ENCODE results near the gene TCF19. TPM values are rescaled to one million over a fixed set of nuclear protein-coding genes. Genes with fewer than 3 reads are reported as not detected.
"Not testable (repeated sequence)": the region's sequence is repeated elsewhere in the genome, so short reads cannot be mapped to it uniquely, and the experiment has no call there.

TCF19 gene
- total RNA-seq, 1 experiment from 2014 or later: 71.7 TPM

DNA sequence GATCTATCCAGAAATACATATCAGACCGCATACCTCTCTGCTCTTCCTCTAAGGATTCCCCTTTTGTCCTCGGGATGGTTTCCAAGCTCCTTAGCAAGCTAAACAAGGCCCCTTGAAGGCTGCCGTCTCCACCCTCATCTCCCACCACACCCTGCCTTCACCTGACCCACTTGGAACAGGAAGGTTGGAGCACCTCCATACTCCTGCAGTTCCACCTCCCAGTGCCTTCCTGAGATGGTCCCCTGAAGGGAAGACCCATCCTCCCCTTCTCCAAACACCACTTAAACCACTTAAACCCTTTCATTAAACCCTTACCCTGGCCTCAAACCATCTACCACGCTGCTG is 20.6 kb downstream of the TCF19 start:
- DNase-seq (ENCODE audit: low spot score): no peak

DNA sequence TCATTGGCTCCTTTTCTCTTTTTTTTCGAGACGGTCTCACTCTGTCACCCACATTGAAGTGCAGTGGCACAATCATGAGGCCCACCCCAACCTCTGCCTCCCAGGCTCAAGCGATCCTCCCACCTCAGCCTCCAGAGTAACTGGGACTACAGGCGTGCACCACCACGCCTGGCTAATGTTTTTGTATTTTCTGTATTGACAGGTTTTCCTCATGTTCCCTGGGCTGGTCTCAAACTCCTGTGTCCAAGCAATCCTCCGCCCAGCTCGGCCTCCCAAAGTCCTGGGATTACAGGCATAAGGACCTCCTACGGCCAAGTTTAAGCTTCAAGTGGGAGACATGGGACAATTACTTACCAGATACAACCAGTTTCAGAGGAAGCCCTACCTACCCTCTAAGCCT is 21.5 kb downstream of the TCF19 start:
- DNase-seq (ENCODE audit: low spot score): no peak

DNA sequence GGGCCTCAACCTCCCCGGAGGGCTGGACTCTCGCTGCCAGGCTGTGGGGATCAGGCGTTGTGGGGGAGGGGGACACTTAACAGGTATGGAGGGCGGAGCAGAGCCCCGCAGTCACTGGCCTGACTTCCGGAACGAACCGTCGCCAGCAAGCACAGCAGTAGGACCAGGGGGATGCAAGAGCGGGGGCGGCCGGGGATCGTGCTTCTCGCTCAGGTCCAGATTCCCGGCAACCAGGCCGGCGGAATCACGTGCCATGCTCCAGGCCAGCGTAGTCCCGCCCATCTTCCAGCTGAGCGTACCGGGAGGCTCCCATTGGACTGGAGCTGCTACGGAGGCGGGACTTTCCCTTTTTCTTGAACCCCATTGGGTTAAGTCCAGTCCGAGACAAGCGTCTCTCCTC is 22.1 kb downstream of the TCF19 start:
- no peak for DNase-seq (ENCODE audit: low spot score)

DNA sequence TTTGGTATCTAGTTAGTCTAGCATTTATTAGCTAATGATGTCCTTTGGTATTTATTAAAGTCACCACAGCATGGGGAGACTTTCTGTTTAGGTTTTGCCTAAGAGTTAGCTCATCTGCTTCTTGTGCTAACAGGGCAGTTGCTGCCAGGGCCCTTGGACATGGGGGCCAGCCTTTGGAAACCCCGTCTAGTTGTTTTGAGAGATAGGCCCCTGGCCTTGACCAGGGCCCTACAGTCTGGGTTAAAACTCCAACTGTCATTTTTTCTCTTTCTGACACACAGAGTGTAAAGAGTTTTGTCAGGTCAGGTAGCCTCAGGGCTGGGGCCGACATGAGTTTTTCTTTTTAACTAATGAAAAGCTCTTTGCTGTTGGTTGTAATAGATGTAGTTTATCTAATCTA is 24.9 kb downstream of the TCF19 start:
- DNase-seq (ENCODE audit: low spot score): not testable (repeated sequence)

- DNase-seq (ENCODE audit: low spot score): not testable (repeated sequence)
These were observed 25.5 kb downstream of the TCF19 start for GRCh38 chr6:31183859-31184258.

DNA sequence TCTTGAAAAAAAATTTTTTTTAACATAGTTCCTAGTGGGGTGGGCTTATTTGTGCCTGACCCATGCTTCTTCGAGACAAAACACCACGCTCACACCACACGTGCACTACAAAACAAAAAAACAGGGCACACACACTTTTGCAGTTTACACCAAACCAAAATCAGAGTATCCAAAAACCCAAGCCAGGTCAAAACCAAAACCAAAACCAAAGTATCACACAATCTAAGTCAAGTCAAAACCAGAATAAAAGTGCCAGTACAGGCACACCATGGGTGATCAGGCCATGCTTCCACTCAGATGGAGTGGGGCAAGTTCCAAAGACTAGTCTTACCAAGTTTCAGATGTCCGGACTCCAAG is 27.3 kb downstream of the TCF19 start:
- DNase-seq (ENCODE audit: low spot score): peak; percentile 36

DNA sequence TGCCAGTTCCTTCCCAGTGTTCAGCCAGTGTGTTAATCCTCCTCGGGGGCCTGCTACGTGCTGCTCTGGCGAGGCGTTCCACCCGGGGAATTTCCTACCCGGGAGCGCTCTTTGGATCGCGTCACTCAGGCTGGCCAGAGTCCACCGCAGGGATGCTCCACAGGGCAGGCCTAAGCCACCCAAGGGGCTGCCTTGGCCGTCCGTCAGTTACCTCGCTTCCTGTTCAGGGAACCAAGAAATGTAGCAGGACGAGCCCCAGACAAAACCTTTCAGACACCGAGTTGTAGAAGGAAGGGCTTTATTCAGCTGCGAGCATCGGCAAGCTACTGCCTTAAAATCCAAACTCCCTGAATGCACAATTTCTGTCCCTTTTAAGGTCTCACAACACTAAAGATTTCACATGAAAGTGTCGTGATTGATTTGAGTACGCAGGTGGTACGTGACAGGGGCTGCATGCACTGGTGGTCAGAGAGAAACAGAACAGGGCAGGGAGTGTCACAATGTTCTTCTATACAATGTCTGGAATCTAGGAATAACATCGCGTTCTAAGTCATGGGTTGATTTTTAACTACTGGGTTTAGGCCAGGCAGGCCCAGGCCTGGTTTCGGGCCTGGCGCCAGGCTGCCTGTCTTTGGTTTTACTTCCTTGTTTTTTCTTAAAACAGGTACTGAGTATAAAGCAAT is 27.8 kb downstream of the TCF19 start:
- peak; percentile 70 for DNase-seq (ENCODE audit: low spot score)

- DNase-seq (ENCODE audit: low spot score): peak; percentile 47
These were observed 29.4 kb downstream of the TCF19 start for GRCh38 chr6:31187780-31188194.

DNA sequence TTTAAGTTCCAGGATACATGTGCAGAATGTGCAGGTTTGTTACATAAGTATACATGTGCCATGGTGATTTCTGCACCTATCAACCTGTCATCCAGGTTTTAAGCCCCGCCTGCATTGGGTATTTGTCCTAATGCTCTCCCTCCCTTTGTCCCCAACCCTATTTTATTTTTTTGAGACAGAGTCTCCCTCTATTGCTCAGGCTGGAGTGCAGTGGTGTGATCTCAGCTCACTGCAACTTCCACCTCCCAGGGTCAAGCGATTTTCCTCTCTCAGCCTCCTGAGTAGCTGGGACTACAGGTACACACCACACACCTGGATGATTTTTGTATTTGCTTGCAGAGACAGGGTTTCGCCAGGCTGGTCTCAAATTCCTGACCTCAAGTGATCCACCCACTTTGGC is 30.8 kb downstream of the TCF19 start:
- not testable (repeated sequence) for DNase-seq (ENCODE audit: low spot score)

GRCh38 chr6:31190488-31190887 is 32.1 kb downstream of the TCF19 start:
- DNase-seq (ENCODE audit: low spot score): no peak

- peak; percentile 87 for DNase-seq (ENCODE audit: low spot score)
These were observed 34.2 kb downstream of the TCF19 start for GRCh38 chr6:31192431-31193105.

DNA sequence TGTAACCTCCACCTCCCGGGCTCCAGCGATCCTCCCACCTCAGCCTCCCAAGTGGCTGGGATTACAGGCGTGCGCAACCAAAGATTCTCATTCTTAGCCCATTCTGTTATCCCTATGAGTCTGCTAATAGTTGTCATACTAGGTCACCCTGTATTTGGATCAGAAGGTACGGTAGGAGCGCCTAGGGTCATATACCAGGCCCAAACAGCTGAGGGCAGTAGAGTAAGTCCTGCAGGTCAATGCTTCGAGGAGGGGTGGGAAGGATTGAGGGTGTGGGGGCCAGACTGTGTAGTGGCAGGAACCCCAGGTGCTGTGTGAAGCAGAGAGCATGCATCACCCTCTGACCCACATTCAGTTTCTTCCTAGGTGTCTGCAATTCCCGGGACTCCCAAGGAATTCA is 34.8 kb downstream of the TCF19 start:
- no peak for DNase-seq (ENCODE audit: low spot score)

GRCh38 chr6:31194061-31194834 is 35.9 kb downstream of the TCF19 start:
- DNase-seq (ENCODE audit: low spot score): no peak

GRCh38 chr6:31195308-31195979 is 37.1 kb downstream of the TCF19 start:
- DNase-seq (ENCODE audit: low spot score): not testable (repeated sequence)

GRCh38 chr6:31196251-31197022 is 38.0 kb downstream of the TCF19 start:
- not testable (repeated sequence) for DNase-seq (ENCODE audit: low spot score)

GRCh38 chr6:31197559-31198305 is 39.3 kb downstream of the TCF19 start:
- DNase-seq (ENCODE audit: low spot score): peak; percentile 89

GRCh38 chr6:31199105-31199452 is 40.7 kb downstream of the TCF19 start:
- DNase-seq (ENCODE audit: low spot score): not testable (repeated sequence)

DNA sequence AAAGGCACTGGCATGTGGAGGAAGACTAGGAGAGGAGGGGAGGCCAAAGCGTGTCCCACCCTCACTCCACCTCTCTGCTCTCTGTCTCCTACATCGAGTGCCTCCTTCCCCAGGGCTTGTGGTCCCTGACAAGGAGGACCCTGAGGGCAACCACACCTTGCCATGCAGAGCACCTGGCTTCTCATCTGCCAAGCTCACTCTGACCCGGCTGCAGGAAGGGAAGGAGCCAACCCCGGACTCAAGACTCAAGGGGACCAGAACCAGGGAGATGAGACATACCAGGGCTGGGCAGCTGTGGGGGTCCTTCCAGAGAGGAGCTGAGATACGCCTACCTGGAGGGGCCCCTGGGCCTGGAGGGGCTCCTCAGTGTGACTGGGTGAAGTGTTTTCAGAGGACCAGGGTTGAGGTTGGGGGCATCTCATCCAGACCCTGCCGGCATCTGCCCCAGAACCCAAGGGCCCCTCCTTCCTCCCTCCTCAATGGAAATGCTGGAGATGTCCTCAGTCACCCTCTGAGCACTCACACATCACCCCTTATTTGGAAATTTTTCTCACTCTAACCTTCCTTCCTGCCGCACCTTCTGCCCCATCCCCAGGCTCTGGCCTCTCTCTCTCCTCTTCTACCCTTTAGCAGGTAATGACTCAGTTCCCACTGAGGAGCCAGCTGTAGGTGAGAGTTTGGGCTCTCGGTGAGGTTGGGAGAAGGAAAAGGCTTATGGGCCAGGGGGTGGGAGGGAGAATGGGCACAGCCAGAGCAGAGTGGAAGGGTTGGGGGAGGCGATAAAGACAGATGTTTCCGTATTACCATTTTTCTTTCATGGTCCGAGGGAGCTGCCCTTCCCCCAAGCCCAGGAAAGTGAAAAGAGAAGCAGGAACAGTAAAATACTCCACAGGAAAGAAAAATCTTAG is 44.1 kb downstream of the TCF19 start:
- DNase-seq (ENCODE audit: low spot score): peak; percentile 56

DNA sequence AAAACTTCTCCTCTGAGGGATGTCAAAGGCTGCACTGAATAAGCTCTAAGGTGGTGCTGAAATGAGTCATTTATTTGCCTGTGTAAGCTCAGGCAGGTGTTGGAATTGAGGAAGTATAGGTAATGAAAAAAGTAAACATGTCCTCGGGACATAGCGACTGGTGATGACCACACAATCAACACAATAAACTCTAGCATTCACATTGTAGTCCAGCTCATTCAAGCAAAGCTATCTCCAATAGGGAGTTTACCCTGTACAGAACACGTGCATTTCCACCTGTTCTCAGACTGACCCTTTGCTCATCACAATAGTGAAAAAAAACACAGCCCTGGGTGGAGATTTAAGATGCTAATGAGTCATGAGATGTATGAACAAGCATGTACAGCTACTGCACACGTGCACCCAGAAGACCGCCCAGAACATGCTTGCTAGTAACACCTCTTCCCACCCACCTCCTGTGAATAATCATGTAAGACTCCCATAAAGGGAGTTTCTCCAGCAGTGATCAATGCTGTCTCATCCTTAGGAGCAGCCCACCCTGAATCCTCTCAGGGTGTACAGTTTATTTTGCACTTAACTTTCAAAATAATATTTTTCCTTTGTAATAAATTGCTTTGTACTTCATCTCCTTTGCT is 45.1 kb downstream of the TCF19 start:
- peak; percentile 87 for DNase-seq (ENCODE audit: low spot score)

All from HT-29 (cell line).